Measurements from ENCODE around the gene PSME2. TPM values are rescaled to one million over a fixed set of nuclear protein-coding genes. Genes with fewer than 3 reads are reported as not detected.
A peak's percentile ranks its signal among the peaks of the same experiment; 100 is the strongest.

Gene PSME2
- total and polyA plus RNA-seq, 2 of the 13 experiments (the other 11 are each of a cell fraction or from before 2014, with no cell fraction given): 332 to 716 TPM

GRCh38 chr14:24146978-24147760 lies 759 bp upstream of the PSME2 start, which contains the start of gene RNF31 (continued):
- TF ChIP-seq PATZ1 (CRISPR knock-in tag; IDR thresholded peaks at IDR 0.05): peak; percentile 63; the same call in 1 of the 2 replicates
- no peak for TF ChIP-seq ATF6 (CRISPR knock-in tag; conservative IDR thresholded peaks at IDR 0.05)
- no peak; the same call in 1 of the 2 replicates for TF ChIP-seq BCL6 (CRISPR knock-in tag; IDR thresholded peaks at IDR 0.05)
- TF ChIP-seq NR2F1 (CRISPR knock-in tag; IDR thresholded peaks at IDR 0.05): no peak; a peak in 1 of 4 replicates
- TF ChIP-seq ATF2 (CRISPR knock-in tag; IDR thresholded peaks at IDR 0.05): no peak; the same call in 1 of the 2 replicates
- no peak for TF ChIP-seq ZZZ3 (CRISPR knock-in tag; IDR thresholded peaks at IDR 0.05; ENCODE audit: borderline replicate concordance)
- TF ChIP-seq ZNF225 (CRISPR knock-in tag; IDR thresholded peaks at IDR 0.05): peak; percentile 51; the same call in 1 of the 2 replicates
- no peak for TF ChIP-seq TRIM24 (CRISPR knock-in tag; IDR thresholded peaks at IDR 0.05)
- TF ChIP-seq NONO (IDR thresholded peaks at IDR 0.05): no peak
- no peak for TF ChIP-seq NONO (CRISPR knock-in tag; conservative IDR thresholded peaks at IDR 0.05)
- TF ChIP-seq SMYD3 (CRISPR knock-in tag; IDR thresholded peaks at IDR 0.05): peak; percentile 19; the same call in 1 of the 2 replicates
- peak; percentile 91 for TF ChIP-seq ZNF256 (CRISPR knock-in tag; conservative IDR thresholded peaks at IDR 0.05)
- TF ChIP-seq ZNF276 (CRISPR knock-in tag; IDR thresholded peaks at IDR 0.05; ENCODE audit: low read depth): 0 out of 2 replicates have a peak, but pooled peaks have one; percentile 52
- no peak; the same call in 1 of the 2 replicates for TF ChIP-seq AKAP8 (CRISPR knock-in tag; IDR thresholded peaks at IDR 0.05)
- peak; percentile 14 for TF ChIP-seq PCBP2 (optimal IDR thresholded peaks at IDR 0.05; ENCODE audit: low read depth, low read length, poor library complexity, severe bottlenecking)
- no peak for TF ChIP-seq GLI4 (CRISPR knock-in tag; IDR thresholded peaks at IDR 0.05; ENCODE audit: borderline replicate concordance)
- TF ChIP-seq ZNF556 (CRISPR knock-in tag; IDR thresholded peaks at IDR 0.05; ENCODE audit: borderline replicate concordance): peak; percentile 57; the same call in 1 of the 2 replicates
- TF ChIP-seq ATF7 (IDR thresholded peaks at IDR 0.05): no peak
- no peak for TF ChIP-seq ATF7 (CRISPR knock-in tag; IDR thresholded peaks at IDR 0.05)
- TF ChIP-seq FOXK1 (CRISPR knock-in tag; IDR thresholded peaks at IDR 0.05; ENCODE audit: borderline replicate concordance, low read depth): peak; percentile 43; the same call in 1 of the 2 replicates
